COR-L47 (cell line): ENCODE results near the gene SLC22A3.
"Not testable (repeated sequence)": the region's sequence is repeated elsewhere in the genome, so short reads cannot be mapped to it uniquely, and the experiment has no call there.

ENCODE experiments used
- DNase-seq: peaks from one replicate; lab custom pipeline; 2025; lab: John Stamatoyannopoulos, UW

SLC22A3 gene

DNA sequence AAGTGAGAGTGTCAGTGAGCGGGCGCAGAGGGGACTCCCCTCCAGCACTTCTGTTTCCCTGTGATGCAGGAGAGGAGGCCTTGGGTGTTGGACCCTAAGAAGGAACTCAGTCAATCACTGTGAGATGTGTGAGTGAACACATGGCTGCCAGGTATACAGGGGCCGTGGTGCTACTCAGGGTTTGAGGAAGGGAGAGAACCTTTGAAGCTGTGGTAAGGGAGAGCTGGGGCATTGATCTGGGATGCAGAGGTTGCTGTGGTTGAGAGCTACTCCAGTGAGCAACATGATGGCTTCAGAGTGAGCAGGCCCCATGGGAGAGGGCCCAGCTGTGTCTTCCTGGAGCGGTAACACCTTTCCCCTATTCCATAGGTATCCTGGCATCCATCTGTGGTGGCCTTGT is 99.2 kb downstream of the SLC22A3 start:
- DNase-seq: no peak

DNA sequence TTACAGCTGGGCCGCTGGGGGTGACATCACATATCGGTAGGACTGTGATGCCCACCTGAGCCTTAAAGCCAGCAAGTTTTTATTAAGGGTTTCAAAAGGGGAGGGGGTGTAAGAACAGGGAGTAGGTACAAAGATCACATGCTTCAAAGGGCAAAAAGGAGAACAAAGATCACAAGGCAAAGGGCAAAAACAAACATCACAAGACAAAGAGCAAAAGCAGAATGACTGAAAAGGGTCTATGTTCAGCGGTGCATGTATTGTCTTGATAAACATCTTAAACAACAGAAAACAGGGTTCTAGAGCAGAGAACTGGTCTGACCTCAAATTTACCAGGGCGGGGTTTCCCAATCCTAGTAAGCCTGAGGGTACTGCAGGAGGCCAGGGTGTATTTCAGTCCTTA is 101.6 kb downstream of the SLC22A3 start:
- DNase-seq: not testable (repeated sequence)

DNA sequence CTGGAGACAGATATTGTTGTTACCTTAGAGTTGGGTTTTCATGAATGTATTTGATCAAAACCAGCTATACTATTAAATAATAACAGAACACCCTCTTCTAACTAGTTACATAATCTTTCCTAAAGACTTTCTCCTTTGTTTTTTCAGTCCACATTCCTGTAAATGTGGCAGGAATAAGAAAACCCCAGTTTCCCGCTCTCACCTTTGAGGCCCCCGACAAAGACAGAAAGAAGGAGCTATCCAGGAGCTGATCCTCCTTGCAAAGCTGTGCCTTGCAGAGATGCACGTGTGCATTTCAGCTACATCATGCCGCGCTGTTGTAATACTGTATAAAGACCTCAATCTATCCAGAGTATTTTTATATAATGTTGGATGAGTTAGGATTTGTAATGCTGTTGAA is 102.7 kb downstream of the SLC22A3 start:
- no peak for DNase-seq

DNA sequence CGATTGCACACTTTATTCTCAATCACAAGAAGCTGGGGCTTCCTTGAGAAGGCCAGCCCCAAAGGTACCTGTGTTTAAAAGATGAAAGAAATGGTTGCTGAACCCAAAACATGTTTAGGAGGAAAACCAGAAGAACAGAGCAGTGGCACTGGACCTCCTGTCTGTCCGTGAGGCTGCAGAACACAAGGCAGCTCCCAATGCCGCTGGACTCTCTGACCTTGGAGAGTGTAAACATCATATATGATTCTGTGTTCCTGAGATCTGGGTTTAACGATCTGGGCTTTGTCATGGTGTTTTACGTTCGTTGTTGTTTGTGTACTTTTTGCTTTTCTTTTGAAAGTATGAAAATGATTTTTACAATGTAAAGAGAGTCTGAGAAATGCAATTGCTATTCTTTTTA is 106.1 kb downstream of the SLC22A3 start:
- no peak for DNase-seq

DNA sequence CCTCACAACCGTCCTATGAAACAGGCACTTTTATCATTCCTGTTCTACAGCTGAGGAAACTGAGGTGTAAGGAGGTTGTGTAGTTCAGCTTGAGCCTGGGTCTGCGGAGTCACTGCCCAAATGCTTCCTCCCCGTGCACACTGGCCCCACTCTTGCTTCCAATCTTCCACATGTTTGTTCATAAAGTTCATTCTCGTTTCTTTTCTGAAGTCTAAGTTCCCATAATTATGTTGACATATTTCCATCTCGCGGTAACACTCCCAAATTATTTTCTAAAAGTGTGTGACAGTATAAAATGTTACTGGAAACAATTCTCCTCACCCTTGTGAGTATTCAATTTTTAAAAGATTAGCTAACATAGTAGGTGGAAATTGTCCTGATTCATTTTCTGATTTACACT is 106.9 kb downstream of the SLC22A3 start:
- DNase-seq: no peak

DNA sequence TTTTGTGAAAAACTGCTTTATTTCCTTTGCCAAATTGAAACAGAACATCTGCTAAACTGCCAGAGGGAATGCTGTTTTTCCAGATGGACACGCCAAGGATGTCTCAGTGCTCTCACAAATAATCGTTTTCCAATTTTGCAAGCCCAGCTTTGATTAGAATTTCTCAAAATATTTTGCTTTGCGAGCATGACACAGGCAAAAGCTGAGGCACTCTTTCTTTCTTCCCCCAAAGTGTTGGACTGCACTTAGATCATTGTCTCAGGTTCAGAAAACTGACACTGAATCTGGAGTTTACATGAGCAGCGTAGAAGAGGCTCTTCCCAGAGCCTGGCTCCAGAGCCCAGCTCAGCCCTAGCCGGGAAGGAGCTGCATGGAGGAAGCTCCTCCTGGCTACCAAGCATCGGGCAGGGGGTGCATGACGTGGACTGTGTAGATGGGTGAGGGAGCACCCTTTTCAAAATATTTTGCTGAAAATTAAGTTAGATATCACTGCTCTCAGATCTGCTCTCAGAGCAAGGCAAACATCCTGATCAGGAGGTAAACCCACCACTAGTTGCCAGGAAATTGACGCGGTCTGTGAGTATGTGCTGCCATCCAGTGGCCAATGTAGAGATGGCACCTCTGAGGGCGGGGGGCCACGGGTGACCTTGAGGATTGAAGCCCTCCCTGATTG is 107.5 kb downstream of the SLC22A3 start:
- no peak for DNase-seq

DNA sequence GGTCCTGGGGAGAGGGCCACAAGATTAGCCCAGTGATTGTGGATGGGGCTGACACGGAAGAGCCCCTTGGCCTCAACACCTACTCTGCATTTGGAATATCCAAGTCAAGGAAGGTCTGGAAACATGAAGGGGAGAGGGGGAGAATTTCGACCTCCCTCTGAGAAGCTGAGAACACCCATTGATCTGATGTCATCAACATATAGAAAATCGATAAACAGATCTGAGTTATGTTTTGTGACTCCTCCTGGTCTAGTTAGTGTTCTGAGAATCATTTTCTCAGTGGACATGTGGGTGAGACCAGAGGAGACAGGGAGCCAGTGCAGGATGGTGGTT is 108.0 kb downstream of the SLC22A3 start:
- no peak for DNase-seq

DNA sequence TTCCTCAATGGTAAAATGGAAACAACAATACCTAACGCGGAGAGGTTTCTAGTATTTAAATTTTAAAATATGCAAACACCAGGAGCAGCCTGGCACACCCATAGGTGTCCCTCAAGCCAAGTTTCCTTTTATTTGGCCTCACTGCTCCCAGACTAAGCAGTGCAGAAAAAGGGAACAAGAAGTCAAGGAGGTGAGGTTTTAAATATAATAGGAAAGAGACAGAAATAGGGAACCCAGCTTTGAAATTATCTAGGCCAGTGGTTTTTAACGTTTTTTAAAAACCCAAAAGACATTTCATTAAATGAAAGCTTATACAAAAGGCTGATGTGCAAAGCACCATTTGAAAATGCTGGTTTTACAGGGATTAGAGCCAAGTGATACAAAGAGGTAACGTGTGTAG is 109.6 kb downstream of the SLC22A3 start:
- no peak for DNase-seq

DNA sequence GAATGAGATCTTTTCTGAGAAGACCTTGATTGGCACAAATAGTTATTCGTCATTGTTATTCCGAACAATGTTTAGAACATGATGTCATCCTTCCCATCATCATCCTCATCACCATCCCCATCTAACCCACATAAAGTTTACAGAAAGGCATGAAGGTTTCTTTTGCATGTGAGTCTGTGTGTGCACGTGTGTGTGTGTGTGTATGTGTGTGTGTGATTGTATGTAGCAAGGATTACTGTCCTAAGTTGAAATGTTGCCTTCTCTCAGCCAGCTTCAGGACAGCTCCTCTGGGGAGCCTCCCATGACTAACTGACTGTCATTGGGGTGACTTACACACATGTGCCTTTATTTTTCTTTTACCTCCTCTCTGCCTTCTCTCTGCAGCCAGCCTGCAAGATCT is 113.5 kb downstream of the SLC22A3 start:
- DNase-seq: no peak

DNA sequence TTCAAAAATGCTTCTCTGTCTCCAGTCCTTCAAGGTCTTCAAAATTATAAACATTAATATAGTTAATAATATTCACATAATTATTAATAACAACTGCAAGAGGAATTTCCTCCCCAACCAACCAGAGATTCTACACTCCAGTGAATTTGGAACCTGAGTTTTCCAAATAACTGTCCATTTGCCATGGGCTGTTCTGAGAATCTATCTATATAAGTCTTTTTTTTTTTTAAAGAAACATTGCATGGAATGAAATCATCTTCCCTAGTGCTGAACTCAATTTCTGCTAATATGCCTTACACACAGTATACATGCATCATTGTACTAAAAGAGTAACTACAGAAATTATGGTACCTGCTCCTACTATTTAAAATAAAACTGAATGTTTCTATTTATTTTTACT is 113.9 kb downstream of the SLC22A3 start:
- DNase-seq: no peak

DNA sequence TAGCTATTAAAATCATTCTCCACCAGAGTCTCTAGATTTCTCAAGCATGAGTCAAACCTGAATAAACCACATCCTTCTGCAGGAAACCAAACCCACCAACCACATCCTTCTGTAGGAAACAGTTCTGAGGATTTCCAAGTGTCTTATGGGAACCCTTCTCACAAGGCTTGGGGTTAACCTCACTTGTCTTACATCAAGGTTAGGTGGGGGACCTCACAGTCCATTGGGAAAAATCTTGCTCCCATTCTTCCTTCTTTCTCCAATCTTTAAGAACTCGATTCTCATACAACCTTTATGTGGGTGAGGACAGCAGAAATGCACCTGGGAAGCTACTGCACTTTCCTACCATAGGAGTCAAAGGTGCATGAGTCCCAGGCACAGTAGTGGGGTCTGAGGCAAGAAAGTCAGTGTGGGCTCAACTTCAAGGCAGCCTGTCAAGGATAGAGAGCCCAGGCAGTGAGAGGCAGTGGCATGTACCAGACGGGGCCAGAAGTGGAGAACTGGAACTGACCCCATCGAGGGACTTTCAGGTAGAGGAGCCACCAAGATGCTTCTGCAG is 114.5 kb downstream of the SLC22A3 start:
- no peak for DNase-seq

DNA sequence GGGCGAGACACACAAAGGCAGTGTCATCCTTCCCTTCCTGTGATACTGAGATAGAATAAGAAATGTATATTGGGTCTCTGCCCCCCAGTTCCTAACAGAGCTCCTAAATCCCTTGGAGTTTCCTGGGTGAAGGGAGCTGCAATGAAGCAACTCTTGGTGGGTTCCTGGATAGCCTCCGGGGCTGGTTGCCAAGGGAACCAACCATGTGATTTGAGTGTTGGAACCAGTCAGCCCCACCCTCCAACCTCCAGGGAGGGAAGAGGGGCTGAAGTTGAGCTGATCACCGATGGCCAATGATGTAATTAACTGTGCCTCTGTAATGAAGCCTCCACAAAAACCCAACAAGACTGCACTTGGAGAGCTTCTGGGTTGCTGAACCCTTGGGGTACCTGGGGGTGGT is 116.6 kb downstream of the SLC22A3 start:
- no peak for DNase-seq

DNA sequence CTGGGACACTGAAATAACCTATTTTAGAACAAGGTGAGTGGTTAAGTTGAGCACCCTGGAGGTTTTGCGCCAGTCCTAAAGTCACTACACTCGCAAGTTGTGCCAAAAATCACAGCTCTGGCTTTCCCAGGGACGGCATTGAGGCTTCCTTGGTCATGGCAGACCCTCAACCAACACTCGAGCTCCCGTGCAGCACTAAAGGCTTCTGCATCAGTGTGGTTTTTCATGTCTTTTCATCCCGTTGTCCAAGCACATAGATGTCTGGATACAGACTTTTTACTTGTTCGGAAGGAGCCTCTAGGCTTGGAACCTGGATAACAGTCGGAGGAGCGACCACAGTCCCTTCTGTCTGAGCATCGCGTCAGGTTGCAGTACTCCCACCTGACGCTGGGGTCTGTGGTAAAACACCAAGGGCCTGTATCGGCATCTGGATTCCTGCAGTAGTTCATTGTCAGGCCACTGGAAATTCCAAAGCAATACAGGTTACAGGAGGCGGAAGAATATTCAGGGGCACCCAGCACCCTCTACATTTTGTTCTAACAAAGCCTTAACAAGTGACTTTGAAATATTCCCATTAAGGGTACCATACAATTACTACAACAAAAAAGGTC is 119.2 kb downstream of the SLC22A3 start:
- DNase-seq: not testable (repeated sequence)

DNA sequence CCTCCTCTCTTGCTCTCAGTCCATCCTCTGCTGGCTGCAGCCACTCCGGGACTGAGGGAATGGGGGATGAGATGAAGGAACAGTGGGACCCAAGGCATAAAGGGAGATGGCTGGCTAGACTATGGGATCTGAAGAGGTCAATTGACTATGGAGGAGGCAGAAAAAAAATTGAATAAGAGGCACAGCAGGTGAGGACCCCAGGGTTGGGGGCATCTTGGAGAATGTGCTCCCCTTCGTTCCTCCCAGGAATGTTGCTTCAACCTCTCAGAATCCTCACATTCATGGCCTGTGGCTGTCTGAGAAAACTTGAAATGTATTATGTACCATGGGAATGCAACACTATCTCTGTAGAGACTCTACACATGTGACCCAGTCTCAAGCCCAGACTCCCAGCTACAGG is 121.0 kb downstream of the SLC22A3 start:
- no peak for DNase-seq

DNA sequence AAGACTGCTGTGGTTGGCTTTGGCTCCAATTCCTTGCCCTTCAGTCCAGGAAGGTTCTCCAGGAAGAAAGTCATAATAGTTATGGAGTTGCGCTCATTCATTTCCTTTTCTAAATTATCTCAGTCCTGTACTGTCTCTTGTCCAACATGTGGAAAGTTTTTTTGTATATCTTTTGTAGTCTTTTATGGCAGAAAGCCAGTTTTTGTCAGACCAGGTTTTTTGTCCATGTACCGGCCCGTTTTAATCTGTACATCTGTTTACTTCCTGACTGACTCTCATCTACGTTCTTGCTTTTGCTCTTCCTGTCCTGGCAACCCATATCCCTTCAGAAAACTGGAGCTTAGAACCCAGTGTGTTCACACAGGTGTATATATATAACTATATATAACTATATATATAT is 127.9 kb downstream of the SLC22A3 start:
- DNase-seq: not testable (repeated sequence)

DNA sequence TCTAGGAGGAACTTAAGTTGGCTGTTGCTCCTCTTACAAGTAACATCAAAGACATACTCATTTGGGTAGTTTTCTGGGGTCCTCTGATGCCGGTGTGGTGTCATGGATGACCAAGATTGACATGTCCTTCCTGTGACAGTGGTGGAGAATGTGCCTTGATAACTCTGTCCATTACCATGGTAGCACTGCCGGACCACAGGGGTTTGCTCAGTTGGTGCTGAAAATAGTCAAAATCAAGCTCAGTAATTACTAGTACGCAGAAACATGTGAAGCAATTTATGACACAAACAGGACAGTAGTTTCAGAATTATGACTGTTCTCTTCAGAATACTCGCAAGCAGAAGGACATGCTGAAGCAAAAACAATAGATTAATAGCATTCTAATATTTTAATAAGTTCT is 128.9 kb downstream of the SLC22A3 start:
- DNase-seq: not testable (repeated sequence)

DNA sequence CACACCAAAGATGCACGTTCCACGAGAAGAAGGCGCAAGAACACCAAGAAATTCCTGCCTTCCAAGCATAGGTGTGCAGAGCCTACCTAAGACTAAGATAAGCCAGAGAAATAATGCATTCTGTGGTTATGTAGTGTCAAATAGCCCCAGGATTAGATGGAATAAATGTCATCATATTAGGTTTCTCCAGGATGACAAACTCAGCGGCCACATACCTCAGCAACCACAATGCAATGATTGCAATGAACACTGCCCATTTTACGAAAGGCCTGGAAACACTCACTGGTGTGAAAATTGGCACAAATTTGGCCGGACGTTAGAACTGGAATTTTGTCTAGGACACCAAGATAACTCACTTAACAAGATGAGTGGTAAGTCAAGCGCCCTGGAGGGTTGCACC is 129.7 kb downstream of the SLC22A3 start:
- no peak for DNase-seq

DNA sequence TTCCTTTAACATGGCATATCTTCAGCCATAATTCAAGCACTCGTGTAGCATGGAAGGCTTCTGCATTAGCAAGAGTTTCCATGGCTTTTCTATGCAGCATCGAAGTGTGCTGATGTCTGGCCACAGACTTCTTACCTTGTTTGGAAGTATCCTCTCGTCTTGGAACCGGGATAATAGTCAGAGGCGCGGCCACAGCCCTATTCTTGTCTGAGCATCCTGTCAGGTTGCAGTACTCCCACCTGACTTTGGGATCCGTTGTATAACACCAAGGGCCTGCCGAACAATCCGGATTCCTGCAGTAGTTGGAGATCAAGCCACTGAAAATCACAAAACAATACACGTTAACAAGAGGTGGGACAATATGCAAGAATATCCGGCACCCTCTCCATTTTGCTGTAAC is 138.9 kb downstream of the SLC22A3 start:
- DNase-seq: no peak

DNA sequence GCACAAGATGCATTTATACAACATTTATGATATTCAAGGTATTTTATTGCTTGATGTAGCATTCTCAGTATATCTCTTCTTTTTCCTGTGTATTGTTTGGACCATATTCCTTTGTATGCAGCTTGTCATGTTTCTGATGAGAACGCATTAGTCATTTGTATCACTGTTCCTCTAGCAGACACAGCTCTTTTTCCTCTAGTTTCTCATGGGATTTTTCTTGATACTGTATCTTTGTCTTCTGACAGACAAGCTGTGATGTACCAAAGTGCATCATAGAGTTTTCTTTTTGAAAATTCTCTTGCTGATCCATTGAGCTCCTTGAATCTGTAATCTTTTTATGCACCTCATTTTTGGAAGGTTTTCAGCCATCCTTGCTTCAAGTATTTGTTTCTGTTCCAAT is 140.9 kb downstream of the SLC22A3 start:
- no peak for DNase-seq

DNA sequence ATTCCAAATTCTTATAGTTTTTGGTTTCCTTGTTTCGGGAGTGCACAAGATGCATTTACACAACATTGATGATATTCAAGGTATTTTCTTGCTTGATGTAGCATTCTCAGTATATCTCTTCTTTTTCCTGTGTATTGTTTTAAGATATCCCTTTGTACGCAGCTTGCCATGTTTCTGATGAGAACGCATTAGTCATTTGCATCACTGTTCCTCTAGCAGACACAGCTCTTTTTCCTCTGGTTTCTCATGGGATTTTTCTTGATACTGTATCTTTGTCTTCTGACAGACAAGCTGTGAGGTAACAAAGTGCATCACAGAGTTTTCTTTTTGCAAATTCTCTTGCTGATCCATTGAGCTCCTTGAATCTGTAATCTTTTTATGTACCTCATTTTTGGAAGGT is 146.4 kb downstream of the SLC22A3 start:
- no peak for DNase-seq

DNA sequence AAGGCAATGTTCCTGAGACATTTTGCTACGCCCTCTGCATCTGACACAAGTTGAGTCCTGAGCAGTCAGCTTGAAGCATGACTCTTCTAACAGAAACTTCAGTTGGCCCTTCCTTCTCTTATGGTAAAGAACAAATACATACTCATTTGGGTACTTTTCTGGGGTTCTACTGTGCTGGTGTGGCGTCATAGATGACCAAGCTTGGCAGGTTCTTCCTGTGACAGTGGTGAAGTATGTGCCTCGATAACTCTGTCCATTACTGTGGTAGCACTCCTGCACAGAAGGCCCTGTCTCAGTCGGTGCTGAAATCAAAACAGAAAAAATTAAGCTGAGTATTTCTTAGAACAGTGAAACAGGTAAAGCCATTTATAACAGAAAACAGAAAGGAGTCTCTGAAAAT is 152.5 kb downstream of the SLC22A3 start:
- DNase-seq: no peak
